HG03469 (cell line): ENCODE data around the gene GRAMD4.

Experiments
- ATAC-seq: cut with Tn5 transposase; IDR thresholded peaks from one replicate; pipeline ENCODE4 v1.9.1; 2021; ENCODE audit warnings: mild to moderate bottlenecking, moderate library complexity, moderate number of reproducible peaks; ENCODE audit not compliant: unreplicated experiment

Gene GRAMD4

DNA sequence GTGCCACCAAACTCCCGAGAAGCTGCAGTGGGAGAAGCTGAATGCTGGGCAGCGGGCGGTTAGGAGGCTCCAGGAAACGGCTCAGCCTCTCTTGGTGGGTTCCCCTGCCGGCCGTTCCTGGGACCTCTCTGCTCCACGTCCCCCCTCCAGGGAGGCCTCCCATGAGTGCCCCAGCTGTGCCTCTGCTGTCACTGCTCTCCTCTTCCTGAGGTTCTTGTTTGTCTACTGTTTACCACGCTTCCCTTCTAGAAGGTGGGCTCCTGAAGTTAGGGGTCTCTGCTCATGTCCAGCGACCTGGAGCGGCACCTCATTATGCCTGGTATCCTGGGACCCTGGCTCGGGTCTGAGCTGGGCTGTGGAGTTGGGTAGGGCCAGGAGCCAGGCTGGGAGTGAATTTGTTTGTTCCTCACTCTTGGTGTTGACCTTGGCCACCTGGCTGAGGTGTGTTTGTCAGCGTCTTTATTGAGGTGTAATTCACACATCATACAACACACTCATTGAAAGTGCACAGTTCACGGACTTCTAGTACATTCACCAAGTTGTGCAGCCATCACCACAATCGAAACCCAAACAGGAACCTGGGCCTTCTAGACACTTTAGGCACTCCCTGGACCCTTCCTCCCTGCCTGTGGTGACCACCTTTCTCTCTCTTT, 37.8 kb upstream of the GRAMD4 start:
- ATAC-seq: no peak

GRCh38 chr22:46583571-46583970, 36.6 kb upstream of the GRAMD4 start:
- ATAC-seq: no peak

DNA sequence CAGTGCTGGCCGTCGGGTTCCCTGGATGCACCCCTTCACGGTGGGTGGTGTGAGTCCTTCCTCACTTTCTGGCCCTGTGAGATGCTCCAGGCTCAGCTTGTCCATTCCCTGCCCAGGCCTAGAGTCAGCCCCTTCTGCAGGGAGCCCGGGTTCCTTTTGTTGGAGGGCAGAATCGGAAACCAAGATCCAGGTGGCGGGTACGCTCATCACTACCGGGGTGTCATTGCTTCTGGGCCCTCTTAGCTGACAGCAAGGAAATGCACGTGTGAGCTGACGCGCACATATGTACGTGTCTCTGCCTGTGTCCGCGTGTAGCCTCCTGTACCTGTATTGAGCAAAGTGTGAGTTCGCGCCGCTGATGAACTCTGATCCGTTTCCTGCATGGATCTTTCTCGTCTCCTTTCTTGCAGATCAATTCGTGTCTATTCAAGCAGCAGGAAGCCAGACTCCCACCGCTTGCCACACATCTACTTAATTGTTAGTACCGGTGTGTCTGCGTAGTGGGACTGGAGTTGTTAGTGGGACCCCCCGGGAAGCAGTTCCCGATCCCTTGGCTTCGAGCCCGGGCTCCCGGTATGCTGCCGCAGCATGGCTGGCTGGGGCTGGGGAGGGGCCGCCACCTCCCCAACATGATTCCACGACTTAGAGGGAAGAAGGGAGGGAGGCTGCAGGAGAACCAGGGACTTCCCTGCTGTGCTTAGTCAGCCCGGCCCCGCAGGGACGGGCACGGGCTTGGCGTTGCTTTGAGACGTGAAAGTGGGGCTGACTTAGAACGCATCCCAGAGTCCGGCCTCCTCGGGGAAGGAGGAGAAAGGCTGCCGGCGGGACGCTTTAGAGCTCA, 35.9 kb upstream of the GRAMD4 start:
- no peak for ATAC-seq

- ATAC-seq: no peak
Measured at GRCh38 chr22:46585340-46586122, 34.7 kb upstream of the GRAMD4 start.

- no peak for ATAC-seq
Measured at GRCh38 chr22:46586123-46586519, 34.1 kb upstream of the GRAMD4 start.

DNA sequence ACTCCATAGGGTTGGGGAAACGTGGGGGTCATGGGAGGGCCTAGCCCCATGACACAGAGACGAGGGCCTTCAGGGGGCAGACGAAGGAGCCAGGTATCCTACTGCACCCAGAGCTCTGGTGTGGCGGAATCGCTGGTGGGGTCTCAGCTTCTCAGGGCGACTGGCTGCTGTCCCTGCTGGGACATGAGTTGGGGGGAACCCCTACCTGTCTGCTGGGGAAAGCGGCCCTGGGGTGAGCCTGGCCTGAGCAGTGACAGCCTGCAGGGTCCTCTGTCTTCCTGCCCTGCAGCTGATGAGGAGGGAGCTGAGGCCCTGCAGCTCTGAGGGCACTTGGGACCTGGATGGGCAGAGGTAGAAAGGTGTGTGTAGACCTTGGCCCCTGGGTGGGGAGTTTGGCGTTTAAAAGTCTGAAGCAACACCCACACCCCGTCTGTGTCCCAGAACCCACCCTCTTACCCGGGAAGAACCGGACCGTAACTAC, 33.6 kb upstream of the GRAMD4 start:
- no peak for ATAC-seq

DNA sequence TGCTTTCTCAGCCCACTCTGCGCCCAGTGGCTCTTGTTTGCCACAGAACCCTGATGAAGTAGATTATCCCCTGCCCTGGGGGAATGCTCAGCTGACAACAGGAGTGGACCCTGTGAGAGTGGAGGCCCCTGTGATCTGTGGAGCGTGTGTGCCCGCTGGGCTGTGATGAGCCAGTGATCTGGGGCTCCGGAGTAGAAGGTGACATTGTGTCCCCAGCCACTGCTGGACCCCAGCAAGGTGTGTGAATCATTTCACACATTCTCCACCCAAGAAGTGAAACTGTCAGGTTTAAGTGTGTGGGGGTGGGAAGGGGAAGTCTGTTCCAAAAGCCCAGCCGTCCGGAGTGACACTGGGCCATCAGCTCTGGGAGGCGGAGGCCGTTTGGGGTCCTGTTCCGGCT, 33.1 kb upstream of the GRAMD4 start:
- no peak for ATAC-seq

- no peak for ATAC-seq
Measured at GRCh38 chr22:46587492-46588278, 32.5 kb upstream of the GRAMD4 start.

GRCh38 chr22:46588279-46589140, 31.7 kb upstream of the GRAMD4 start:
- ATAC-seq: no peak

GRCh38 chr22:46589141-46589748, 30.9 kb upstream of the GRAMD4 start:
- no peak for ATAC-seq

DNA sequence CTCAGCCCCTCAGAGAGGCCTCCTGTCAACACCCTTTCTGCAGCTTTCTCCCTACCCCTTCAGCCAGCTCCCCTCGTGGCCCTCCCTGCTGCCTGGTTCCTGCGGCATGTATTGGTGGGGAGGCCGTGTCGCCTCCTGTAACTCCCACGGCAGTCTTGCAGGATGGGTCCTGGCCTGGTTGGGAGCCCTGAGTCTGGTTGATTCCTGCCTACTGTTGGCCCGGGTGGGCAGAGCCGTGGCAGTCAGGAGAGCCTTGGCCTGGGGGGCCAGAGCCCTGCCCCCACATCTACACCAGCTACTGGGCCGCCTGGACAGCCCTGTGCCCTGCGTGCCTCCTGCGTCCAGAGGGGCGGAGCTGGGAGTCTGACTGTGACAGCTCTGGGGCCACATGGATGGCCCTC, 30.3 kb upstream of the GRAMD4 start:
- ATAC-seq: no peak

DNA sequence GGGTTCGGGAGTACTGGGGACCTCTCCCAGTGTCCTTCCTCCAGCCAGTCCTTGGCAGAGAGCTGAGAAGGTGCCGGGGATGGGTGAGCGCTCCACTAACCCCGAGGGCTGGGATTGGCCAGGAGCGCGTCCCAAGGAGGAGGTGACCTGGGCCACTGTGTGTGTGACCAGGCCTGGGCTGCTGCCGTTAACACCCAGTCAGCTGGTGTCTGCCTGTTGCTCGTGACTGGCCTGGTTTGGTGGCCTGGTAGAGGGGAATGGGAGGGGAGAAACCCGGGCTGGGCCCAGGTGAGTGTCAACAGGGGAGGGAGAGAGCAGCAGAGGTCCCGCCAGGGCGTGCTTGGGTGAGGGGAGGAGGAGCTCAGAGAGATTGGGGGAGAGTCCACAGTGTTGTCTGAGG, 29.9 kb upstream of the GRAMD4 start:
- no peak for ATAC-seq

GRCh38 chr22:46591930-46592329, 28.3 kb upstream of the GRAMD4 start:
- ATAC-seq: no peak

DNA sequence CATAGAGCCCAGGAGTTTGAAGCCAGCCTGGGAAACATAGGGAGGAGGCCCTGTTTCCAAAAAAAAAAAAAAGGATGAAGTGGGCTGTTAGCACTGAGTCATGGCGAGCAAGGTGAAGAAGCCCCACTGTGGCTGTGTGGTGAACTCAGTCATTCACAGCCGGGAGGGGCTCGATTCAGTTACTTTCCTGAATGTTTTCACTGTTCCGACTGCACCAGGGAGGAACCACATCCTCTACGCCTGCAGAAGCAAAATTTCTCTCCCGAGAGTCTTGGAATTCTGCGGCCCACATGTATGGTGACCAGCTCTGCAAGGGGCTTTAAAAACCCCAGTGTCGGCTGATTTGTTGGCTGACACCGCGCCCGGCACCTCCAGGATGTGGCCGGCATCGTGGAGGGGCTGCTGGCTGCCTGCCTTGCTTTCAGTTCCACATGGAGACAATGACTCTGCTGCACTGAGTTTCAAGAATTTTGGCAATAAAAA, 27.8 kb upstream of the GRAMD4 start:
- no peak for ATAC-seq

GRCh38 chr22:46593211-46593681, 26.9 kb upstream of the GRAMD4 start:
- no peak for ATAC-seq

DNA sequence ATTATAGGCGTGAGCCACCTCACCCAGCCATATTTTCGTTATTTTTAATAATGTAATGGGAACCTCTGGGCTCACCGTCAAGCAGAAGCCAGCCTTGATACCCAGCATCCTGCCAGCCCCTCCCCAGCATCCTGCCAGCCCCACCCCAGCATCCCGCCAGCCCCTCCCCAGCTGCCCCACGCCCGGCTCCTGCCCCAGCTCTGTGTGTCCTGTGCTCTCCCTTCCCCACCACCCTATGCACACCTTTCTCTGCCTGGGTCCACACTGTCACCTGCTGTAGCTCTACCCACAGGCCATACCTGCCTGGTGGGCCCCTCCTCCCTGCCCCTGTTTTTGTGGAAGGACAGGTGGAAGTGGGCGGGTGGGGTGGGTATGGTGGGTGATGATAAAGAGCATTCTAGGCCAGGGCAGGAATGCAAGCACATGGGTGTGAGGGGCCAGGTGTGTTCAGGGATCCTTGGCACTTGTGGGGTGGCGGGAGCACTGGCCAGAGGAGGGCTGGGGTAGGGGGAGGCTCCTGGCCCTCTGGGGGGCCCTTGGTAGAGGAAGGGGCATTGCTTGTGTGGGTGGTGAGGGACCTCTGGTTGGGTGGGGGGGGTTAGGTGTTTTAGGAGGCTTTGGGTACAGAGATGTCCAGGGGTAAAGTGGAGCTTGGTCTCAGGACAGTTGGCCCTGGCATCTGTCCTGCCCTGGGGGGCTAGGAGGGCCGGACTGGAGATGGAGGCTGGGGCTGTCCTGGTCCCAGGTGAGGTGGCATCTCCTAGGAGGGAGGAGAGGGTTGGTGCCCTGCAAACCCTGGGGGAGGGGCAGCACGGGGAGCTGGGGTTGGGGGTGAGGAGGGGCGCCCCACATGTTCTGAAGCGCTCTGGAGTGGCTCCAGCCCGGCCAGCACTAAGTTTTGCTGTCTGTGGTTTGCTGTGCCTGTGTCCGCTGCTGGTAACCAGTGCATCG, 25.9 kb upstream of the GRAMD4 start:
- ATAC-seq: no peak

- ATAC-seq: no peak
Measured at GRCh38 chr22:46594947-46595298, 25.3 kb upstream of the GRAMD4 start.

GRCh38 chr22:46595545-46595944, 24.6 kb upstream of the GRAMD4 start:
- no peak for ATAC-seq
